ENCODE results near the gene MBD5. TPM values are rescaled to one million over a fixed set of nuclear protein-coding genes. Genes with fewer than 3 reads are reported as not detected.

The MBD5 gene
- total RNA-seq, 1 donor from 2014 or later = 38.8 TPM

DNA sequence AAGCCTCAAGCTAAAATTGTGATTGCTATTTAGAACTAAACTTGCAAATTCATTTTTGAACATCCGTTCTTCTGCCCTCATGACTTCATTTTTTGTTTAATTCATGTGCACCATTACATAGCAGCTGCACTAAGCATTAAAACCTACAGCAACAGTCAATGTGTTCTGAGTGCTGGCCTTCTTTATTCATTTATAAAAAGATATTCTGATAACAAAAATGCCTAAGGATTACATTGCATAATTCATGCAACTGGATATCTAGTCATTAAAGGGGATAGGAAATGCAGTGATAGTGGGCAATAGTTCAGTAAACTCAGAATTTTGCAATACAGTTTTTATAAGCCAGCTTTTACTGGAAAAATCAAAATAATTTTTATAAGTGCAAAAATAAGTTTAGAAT, 329.3 kb downstream of the MBD5 start:
- no peaks in the 10 kb centered on the region for H3K9me3 ChIP-seq (ENCODE audit: low read depth)
- no peaks in the 10 kb centered on the region for H3K4me1 ChIP-seq
- peaks cover 1% of the 10 kb centered on the region for H3K36me3 Mint-ChIP-seq
- no peaks in the 10 kb centered on the region for H3F3A ChIP-seq (ENCODE audit: low read depth)
- H3K36me3 ChIP-seq = no peaks in the 10 kb centered on the region
- TF ChIP-seq EZH2phosphoT487 (IDR thresholded peaks at IDR 0.05) (no peak), EZH2 (IDR thresholded peaks at IDR 0.05) (no peak)
- TF ChIP-seq, protein P1, sequence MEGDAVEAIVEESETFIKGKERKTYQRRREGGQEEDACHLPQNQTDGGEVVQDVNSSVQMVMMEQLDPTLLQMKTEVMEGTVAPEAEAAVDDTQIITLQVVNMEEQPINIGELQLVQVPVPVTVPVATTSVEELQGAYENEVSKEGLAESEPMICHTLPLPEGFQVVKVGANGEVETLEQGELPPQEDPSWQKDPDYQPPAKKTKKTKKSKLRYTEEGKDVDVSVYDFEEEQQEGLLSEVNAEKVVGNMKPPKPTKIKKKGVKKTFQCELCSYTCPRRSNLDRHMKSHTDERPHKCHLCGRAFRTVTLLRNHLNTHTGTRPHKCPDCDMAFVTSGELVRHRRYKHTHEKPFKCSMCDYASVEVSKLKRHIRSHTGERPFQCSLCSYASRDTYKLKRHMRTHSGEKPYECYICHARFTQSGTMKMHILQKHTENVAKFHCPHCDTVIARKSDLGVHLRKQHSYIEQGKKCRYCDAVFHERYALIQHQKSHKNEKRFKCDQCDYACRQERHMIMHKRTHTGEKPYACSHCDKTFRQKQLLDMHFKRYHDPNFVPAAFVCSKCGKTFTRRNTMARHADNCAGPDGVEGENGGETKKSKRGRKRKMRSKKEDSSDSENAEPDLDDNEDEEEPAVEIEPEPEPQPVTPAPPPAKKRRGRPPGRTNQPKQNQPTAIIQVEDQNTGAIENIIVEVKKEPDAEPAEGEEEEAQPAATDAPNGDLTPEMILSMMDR (IDR thresholded peaks at IDR 0.05) = no peak
- no peaks in the 10 kb centered on the region for H3K27me3 Mint-ChIP-seq (ENCODE audit: insufficient read depth, low read depth)
- no peak overlapping the region for H2AFZ ChIP-seq (replicated peaks)
- no peak overlapping the region for H3K27ac Mint-ChIP-seq
- H3K4me3 Mint-ChIP-seq = no peak overlapping the region
- H3K27me3 ChIP-seq = no peaks in the 10 kb centered on the region
- no peak overlapping the region for H3K27ac ChIP-seq
- H3K9me3 Mint-ChIP-seq = peaks cover 12% of the 10 kb centered on the region
- H3K79me2 ChIP-seq (ENCODE audit: low read depth) = no peaks in the 10 kb centered on the region
- no peak overlapping the region for H3K9ac ChIP-seq
- DNase-seq (ENCODE audit: low spot score) = no peak
- no peaks in the 10 kb centered on the region for H4K20me1 ChIP-seq (ENCODE audit: low read depth)
- H3K4me1 Mint-ChIP-seq = no peaks in the 10 kb centered on the region
- no peak overlapping the region for H3K4me2 ChIP-seq
- H3K4me3 ChIP-seq = no peak overlapping the region

DNA sequence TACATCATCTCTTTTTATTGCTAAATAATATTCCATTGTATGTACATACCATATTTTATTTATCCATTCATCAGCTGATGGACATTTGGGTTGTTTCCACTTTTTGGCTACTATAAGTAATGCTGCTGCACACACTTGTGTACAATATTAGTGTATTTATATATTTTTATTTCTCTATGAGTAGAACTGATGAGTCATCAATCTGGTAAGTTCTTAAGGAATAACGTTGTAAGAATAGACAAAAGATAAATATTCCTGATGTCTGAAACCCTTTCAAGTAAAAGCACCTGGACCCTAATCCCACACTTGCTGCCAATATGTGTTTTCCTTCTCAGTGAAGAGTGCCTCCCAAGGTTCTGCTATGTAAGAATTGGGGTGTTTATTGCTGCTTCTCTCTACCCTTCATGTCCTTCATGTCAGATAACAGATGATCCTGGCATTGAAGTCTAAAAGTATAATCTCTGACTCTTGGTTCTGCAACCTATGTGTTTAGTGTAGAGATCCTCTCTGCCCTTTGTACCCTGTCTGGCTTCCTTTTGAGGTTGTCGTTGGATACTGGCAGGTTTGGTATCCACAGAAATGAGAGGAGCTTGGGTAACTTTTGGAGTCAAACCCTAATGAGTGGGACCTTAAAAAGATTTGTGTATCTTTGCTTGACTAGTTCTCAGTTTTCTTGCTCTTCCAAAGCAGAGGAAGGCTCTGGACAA, 330.7 kb downstream of the MBD5 start:
- no peaks in the 10 kb centered on the region for H3K27me3 Mint-ChIP-seq (ENCODE audit: insufficient read depth, low read depth)
- H3F3A ChIP-seq (ENCODE audit: low read depth) = no peaks in the 10 kb centered on the region
- no peak overlapping the region for H3K4me2 ChIP-seq
- no peak overlapping the region for H3K27ac ChIP-seq
- TF ChIP-seq EZH2phosphoT487 (IDR thresholded peaks at IDR 0.05) = no peak
- TF ChIP-seq EZH2 (IDR thresholded peaks at IDR 0.05) = no peak
- TF ChIP-seq, protein P1 (IDR thresholded peaks at IDR 0.05) = no peak
- H3K4me1 Mint-ChIP-seq = no peaks in the 10 kb centered on the region
- H3K36me3 ChIP-seq = no peaks in the 10 kb centered on the region
- H4K20me1 ChIP-seq (ENCODE audit: low read depth) = no peaks in the 10 kb centered on the region
- peaks cover 20% of the 10 kb centered on the region for H3K9me3 Mint-ChIP-seq
- H3K4me3 Mint-ChIP-seq = no peak overlapping the region
- DNase-seq (ENCODE audit: low spot score) = no peak
- H3K9ac ChIP-seq = no peak overlapping the region
- no peaks in the 10 kb centered on the region for H3K9me3 ChIP-seq (ENCODE audit: low read depth)
- no peak overlapping the region for H3K27ac Mint-ChIP-seq
- H3K36me3 Mint-ChIP-seq = peaks cover 1% of the 10 kb centered on the region
- no peaks in the 10 kb centered on the region for H3K79me2 ChIP-seq (ENCODE audit: low read depth)
- H3K27me3 ChIP-seq = no peaks in the 10 kb centered on the region
- no peaks in the 10 kb centered on the region for H3K4me1 ChIP-seq
- H2AFZ ChIP-seq (replicated peaks) = no peak overlapping the region
- H3K4me3 ChIP-seq = no peak overlapping the region

DNA sequence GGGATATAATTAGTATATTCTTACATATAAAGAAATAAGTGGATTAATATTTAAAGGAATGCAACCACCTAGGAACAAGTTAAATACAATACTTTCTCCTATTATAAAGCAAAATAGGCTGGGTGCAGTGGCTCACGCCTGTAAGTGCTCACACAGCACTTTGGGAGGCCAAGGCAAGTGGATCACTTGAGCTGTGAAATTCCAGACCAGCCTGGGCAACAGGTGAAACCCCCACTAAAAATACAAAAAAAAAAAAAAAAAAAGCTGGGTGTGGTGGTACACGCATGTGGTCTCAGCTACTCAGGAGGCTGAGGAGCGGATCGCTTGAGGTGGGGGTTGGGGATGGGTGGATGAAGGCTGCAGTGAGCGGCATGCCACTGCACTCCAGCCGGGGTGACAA, 337.5 kb downstream of the MBD5 start:
- H3K36me3 ChIP-seq = no peaks in the 10 kb centered on the region
- no peak overlapping the region for H3K9ac ChIP-seq
- no peak for DNase-seq (ENCODE audit: low spot score)
- no peaks in the 10 kb centered on the region for H3K4me1 Mint-ChIP-seq
- TF ChIP-seq, protein P1 (IDR thresholded peaks at IDR 0.05) = no peak
- TF ChIP-seq EZH2phosphoT487 (IDR thresholded peaks at IDR 0.05) = no peak
- no peak for TF ChIP-seq EZH2 (IDR thresholded peaks at IDR 0.05)
- no peaks in the 10 kb centered on the region for H3K4me1 ChIP-seq
- H3K4me3 Mint-ChIP-seq = no peak overlapping the region
- H3K4me3 ChIP-seq = no peak overlapping the region
- peaks cover 1% of the 10 kb centered on the region for H3K27me3 Mint-ChIP-seq (ENCODE audit: insufficient read depth, low read depth)
- no peaks in the 10 kb centered on the region for H3F3A ChIP-seq (ENCODE audit: low read depth)
- H3K27me3 ChIP-seq = no peaks in the 10 kb centered on the region
- peaks cover 24% of the 10 kb centered on the region for H3K9me3 Mint-ChIP-seq
- no peak overlapping the region for H3K4me2 ChIP-seq
- no peak overlapping the region for H3K27ac ChIP-seq
- H3K9me3 ChIP-seq (ENCODE audit: low read depth) = no peaks in the 10 kb centered on the region
- no peaks in the 10 kb centered on the region for H4K20me1 ChIP-seq (ENCODE audit: low read depth)
- no peak overlapping the region for H3K27ac Mint-ChIP-seq
- no peak overlapping the region for H2AFZ ChIP-seq (replicated peaks)
- no peaks in the 10 kb centered on the region for H3K79me2 ChIP-seq (ENCODE audit: low read depth)
- peaks cover 1% of the 10 kb centered on the region for H3K36me3 Mint-ChIP-seq

All from neural progenitor cell (in vitro differentiated cells).